Neural progenitor cell (in vitro differentiated cells): Measurements from ENCODE around the gene OR2D2.

Experiments used
- CTCF ChIP-seq: fragments of 200-600 bp; sonication (generic); IDR thresholded peaks from 2 replicates; pipeline ENCODE4 v1.5.1; 2017; ENCODE audit warnings: antibody characterized with exemption, mild to moderate bottlenecking
- EZH2 ChIP-seq: fragments of 200-600 bp; sonication (generic); IDR thresholded peaks from 2 replicates; pipeline ENCODE4 v1.6.1; 2017; ENCODE audit warnings: antibody characterized with exemption, mild to moderate bottlenecking, moderate library complexity

- TF ChIP-seq EZH2, result no peak
- TF ChIP-seq CTCF, result no peak
These were observed 9.5 kb downstream of the OR2D2 start for GRCh38 chr11:6882751-6883150.
